ENCODE data around the gene GALC.

Gene GALC

DNA sequence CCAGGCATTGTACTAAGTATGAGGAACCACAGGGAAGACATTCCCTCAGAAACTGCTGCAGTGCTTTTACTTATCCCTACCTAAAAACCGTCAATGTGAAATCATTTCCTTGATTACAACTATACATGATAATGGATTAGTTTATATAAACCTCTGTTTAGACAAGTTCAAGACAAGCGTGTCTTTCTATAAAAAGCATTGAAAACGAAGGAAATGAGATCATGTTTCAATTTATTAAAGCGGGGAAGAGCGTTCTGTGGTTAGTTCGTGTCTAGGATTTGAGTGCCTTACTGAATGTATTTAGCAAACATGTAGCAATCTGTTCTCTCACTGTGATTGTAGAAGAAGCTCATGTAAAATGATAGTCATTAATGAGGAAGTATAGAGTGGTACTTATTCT lies 37.5 kb downstream of the GALC start:
- no peak for DNase-seq (ENCODE audit: low read depth)

DNA sequence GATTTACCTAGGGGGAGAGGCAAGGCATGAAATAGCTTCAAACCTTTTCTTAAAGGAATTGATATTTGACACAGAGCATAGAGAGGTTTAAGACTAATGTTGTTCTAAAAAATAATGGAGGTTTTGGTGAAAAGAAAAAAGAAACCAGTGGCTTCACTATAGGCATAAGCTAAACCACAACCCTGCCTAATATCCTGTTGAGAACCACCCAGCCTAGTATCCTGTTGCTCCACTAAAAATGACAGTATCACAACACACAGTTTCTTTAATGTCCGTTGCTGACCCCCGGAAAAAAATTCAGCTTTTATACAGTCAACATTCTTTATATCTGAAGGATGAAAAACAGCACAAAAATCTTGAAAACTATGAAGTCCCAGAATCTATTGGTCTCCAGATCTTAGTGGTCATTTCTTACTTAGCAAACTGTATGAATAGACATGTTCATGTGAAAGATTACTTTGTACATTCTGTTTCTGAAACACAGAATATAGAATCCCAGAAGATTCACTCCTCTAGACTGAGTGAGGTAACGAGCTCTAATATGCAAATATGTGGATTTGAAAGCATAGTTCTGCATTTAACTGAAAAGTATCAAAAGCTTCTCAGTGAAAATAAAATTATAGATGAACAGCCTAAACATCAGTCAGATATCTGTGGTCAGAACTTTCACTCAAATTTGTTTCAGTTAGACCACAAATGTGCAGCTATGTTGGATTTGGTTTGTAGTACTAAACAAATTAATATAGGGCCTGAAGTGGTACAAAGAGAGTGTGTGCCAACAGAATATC lies 40.5 kb downstream of the GALC start:
- no peak for DNase-seq (ENCODE audit: low read depth)

DNA sequence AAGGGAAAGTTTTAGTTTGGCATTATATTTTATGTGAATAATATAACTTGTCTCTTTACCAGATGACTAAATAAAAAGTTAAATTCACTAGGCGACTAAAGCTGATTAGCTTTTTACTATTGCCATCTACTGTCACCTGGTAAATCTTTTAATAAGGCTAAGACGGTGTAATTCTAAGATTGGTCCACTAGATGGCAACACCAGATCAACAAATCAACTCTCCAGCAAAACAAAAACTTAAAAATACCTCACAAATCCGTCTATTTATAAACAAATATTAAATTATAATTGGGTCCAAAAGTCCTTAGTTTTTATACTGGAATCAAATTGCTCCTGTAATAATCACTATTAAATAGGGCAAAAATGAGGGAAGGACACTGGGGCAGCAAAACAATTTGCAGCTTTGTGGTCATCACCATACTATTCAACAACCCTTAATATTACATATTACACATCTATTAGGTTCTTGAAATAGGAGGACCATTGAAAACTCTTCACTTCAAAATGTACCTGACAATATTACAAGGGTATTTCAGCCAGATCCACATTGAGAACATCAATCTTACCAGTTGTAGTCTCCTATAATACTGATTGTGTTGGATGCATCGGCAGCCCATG lies 47.9 kb downstream of the GALC start:
- no peak for DNase-seq (ENCODE audit: low read depth)

DNA sequence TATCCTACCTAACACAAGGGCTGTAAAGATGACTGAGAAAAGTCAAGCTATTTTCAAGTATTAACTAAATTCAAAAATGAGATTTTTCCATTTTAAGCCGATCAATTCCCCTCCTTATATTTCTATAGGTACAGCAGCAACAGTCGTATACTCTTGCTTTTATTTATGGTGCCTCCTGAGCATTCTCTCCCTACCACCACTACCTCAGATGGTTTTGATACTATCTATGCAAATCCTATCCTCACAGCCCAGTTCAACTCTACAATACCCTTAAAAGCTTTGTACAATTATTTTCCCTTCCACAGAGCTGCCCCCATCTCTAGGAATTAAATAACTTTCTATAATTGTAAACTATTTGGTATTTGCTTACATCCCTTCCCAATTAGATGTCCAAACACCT lies 52.1 kb downstream of the GALC start:
- no peak for DNase-seq (ENCODE audit: low read depth)

DNA sequence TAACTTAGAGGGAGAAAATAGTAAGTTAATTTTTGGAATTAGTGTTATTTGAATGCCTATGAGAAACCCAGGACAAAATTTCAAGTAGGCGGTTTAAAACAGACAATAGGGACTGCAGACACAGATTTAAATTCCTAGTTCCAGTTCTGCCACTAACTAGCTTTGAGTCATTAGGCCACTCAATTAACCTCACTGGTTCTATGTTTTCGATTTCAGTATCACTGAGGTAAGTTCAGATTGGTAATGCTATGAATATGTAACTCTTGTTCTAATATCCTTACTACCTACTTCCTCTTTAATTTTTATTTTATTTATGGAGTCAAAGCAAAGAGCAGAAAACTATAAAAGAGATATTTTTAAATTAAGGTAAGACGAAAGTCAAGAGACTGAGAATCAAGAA lies 52.6 kb downstream of the GALC start:
- no peak for DNase-seq (ENCODE audit: low read depth)

DNA sequence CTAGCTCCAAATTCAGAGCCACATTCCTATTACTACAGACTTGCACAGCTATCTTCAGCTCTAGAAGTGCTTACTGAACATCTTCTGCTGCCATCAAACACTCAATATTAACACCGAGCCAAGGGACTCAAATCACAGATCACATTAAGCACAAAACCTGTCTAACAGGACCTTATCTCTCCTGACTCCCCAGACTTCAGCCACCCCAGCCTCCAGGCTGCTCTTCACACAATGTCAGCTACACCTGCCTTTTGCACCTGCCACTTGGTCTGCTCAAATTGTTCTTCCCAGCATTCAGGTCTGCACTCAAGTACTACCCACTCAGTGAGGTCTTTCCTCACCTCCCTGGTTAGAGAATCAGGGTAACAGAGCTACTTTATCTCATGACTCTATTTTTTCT lies 57.1 kb downstream of the GALC start:
- no peak for DNase-seq (ENCODE audit: low read depth)

DNA sequence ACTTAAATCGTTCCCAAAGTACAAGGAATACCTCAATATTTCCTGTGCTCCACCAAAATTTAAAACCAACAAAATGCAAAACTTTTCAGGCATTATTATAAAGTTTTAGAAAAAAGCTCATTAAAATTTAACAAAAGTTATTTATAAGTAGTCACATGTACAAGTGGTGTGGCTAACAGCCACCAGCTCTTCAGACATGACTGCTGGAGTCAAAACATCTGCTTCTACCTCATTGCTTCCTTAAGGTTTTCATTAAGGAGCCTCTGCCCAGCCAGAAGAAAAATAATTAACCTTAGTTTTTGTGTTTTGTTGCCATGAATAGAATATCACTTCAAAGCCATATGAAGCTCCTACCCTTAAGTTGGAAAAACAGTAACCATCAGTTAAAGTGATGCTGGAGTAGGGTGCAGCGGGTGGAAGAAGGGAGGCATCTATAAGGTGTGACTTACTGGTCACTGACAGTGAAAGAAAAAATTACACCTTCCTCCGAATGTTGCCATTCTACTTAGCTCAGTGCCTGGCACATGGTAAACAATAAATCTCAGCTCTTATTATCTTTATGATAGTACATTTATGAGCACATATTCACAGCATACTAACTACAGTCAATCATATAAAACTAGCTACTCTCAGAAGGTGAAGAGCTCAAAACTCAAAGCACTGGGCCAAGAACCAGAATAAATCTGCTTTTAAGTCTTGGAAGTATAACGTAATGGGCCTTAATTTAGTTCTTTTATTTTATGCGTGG lies 57.7 kb downstream of the GALC start:
- no peak for DNase-seq (ENCODE audit: low read depth)

DNA sequence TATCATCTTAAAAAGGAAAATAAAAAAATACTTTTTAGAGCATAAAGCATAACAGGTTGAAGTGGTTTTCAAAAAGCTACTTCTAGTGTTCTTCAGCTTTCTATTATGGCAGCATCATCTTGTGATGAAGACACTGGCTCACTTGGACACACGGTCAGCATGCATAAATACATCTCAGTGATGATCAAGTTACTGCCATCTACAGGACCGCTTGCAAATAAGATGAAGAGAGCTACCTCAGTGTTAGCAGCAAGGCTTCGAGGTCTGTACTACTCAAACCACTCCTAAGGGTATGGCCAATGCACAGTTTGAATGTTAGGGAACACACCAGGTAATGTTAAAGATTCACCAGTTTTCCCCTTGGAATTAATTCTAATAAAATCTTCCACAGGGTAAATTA lies 58.8 kb downstream of the GALC start:
- no peak for DNase-seq (ENCODE audit: low read depth)

DNA sequence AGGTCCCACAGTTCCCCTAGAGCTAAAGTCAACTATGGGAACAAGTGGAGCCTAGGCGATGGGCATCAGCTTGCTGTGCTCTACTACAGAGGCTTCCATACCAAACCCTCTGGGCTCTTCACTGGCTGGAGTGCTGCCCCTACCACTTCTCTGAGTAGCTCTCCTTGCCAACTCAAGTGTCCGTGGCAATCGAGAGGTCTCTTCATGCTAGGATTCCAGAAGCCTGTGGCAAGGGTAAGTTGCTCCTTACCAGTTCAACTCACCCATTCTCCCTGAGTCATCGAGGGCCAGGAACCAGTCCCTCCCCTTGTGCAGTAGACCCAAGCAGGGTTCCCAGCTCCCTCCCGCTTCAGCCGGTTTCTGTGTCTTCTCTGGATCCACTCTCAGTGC lies 76.1 kb downstream of the GALC start:
- DNase-seq (ENCODE audit: low read depth) = no peak

DNA sequence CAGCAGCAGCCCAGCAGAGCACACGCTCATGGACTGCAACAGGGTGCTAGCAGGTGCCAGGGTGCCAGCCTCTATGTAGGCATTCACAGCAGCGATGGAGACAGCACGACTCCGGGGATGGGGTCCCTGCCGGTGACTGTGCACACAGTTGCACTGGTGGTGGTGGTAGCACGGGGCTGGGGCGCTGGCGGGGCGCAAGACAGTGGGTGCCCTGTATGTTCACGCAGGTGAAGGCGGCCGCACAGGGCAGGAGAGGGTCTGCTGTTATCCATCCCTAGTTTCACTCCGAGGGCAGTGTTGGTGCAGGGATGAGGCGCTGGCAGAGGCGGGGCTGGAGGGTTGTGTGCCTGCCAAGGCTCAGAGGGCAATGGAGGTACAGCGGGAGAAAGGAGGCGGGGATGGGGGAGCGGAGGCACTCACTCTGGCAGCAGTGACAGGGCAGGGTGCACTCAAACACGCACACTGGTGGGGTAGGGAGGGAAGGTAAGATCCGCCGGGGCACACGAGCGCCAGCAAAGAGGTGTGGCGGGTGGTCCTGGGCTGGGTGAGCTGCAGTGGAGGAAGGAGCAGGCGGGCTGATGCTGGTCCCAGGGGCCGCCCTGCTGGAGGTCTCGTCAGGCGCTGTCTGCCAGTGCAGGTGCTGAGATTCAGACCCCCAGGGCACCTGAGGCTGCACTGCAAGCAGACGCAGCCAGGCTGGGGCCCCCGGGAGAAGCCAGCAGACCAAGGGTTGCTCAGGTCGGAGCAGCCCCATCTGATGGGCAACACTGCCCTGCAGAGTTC lies 76.7 kb downstream of the GALC start:
- DNase-seq (ENCODE audit: low read depth) = no peak

DNA sequence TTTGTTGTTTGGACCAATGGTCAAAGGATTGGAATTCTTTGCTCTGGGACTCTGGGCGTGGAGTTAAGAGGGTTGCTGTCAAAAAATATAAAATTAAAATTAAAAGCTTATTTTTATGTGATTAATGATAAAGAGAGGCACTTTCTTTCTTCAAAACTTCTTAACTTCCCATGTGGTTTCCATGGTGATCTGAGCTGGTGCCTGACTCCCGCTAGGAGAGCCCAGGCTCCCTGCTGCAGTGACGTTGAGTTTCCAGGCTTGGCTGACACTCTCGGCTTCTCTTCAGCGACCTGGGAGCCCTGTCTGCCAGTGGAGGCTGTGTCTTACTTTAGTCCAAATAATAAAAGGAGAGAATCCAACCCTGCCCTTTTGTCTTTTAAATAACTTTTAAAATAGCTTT lies 84.4 kb downstream of the GALC start:
- no peak for DNase-seq (ENCODE audit: low read depth)

DNA sequence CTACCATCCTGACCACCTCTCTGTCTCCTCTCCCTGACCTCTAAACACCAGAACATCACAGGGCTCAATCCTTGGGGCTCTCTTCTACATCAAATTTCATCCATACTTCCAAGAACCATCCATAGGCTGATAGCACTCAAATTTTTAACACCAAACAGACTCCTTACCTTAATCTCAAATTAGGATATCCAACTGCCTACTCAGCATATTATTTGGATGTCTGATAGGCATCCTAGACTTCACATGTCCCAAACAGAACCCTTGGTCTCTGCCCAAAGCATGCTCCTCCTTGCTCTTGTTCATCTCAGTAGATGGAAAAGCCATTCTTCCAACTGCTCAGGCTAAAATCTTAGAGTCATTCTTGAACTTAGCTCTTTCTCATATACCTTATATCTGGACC lies 91.3 kb downstream of the GALC start:
- DNase-seq (ENCODE audit: low read depth) = no peak

DNA sequence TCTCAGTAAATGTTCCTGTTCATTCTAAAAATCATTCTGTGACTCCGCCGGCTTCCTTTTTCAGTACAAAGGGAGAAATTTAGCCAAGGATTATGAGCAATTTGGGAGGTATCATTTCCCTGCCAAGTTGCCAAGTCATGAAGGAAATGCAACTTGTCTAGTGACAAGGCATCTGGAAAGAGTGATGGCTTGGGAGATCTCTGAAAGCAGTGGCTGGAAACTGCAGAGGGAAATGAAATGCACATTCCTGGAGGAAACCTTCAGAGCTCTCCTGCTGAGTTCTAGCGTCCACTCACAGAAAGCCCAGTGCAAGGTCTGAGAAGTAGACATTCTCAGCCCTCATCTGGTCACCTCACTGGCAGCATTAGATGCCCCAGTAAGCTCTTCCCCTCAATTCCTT lies 91.7 kb downstream of the GALC start:
- no peak for DNase-seq (ENCODE audit: low read depth)

DNA sequence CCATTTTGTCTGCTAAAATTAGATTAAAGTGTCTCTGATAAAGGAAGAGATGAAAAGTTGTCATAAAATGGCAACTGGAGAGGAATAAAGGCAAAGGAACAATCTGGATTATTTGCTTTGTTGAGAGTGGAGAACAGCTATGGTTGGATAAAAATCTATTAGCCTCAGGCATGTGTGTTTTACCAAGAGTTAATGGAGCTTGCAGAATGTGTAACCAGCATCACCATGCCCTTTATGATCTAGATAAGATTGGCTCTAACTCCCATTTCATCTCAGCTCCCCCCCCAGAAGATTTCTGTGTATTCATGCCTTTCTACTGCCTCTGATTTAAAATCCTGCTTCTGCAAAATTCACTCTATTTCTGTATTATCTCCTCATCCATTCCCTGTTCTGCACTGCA lies 93.8 kb downstream of the GALC start:
- no peak for DNase-seq (ENCODE audit: low read depth)

DNA sequence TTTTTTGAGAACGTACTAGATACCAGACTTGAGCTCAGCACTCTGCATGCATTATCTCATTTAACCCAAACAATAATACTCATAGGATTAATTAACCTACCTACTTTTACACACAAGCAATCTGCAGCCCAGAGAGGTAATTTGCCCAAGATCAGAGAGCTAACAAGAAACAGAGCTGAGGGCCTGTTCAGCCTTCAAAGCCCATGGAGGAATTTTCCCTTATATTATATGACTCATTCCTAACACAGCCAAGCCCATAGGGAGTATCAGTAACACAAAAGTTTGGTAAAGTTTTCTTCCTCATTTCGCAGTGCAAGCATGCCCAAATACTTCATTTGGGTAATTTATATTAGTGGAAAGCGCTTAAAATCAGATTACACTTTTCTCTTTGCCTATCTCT lies 94.7 kb downstream of the GALC start:
- DNase-seq (ENCODE audit: low read depth) = no peak

DNA sequence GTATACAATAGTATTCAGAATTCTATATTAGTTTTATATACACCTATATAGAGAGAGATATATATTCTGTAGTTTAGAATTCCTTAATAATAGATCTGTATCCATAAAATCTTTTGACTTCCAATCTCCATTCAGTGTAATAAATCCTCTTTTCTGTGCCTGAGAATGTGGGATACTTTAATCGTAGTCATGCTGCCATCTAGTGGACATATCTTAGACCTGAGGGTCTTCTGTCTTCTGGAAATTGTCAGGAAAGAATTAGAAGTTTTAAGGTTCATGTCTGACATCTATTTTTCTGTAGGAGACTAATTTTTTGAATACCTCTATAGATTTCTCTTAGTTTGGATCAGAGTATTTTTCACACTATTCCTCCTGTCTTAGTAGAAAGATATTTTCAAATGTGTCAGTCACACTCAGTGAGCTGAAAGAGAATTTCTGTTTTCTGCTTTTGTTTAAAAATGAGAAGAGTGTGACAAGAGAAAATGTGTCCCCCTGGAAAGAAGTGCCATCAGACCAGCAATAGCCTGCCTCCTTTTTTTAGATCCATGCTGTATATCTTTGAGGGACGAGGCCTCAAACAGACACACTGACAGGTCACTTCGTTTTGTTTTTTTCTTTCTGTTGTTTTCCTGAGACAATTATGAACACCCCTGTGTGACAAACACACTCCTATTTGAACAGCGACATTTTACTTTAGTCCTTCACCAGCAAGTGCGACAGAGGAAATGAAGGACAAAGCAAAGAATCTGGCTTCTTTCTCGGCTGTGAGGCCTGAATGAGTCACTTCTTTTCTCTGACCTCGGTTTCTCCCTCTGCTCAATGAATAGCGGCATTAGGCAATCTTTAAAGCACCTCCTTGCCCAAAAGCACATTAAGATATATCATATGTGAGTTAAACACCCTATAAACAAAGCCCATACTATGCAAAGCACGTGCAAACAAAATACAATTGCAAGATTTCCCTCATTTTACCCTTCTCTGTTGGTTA lies 96.3 kb downstream of the GALC start:
- no peak for DNase-seq (ENCODE audit: low read depth)

DNA sequence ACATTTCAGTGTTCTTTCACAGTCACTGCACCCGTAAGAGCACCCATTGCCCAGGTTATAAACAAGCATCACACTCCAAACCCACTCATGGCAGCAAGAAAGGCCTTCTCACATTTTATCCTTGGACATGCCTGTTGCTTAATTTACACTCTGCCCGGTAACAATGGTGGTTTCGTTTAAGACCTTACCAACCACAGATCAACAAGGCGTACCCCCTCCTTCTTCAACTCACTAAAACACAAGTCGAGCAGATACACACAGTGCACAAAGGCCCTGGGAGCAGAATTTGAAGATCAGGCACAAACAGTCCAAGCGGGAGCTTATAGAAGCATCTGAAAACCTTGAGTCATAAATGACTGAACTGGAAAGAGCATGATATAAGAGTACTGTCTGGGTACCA lies 98.1 kb downstream of the GALC start:
- DNase-seq (ENCODE audit: low read depth) = no peak

DNA sequence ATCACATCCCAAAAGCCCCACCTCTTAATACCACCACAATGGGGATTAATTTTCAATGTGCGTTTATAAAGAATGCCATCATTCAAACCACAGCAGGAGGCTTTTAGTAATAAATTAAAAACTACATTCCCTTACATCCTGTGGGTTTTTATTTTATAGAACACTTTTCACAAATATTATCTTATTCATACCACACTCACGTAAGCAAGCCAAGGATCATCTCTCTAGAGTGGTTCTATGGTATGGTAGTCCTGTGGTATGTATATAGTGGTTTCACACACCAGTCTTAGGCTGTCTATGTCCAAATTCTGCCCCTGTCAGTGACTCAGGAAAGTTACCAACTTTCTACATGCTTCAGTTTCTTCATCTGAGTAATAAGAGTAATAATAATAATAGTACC lies 100.2 kb downstream of the GALC start:
- no peak for DNase-seq (ENCODE audit: low read depth)

DNA sequence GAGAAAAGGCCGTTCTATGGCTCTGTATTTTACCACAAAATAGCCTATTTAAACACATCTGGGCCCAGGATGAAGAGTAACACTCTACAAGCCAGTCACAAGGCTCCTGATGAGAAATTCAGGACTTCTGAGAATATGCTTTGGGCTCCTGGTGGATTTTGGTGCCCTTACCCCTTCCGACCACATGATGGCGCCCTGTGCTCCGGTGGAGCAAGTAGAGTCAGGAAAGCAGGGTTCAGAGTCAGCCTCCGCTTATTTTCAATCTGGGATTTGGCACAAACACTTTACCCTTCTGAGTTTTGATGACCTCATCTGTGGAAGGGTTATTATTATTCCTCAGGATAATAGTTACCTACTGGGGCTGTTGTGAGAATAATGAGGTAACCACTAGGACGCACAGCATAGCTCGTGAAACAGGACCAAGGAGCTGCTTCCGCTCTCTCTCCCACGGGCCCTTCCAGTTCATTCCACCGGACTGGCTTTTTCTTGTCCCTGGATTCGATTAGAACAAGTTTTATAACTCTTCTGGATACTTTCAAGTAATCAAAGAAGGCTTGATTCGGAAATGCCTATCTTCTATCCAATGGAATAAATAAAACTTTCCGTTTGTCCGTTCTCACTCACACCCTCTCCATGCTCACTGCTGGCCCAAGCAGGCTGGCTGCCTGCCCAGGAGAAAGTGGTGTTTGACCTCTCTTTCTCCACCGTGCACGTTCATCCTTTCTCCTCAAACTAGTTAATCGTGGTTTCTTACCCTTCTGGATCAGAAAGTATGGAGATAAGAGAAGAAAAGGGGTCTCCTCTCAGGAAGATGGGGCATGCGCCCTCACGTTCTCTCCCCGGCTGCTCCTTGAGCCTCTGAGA lies 104.6 kb downstream of the GALC start:
- DNase-seq (ENCODE audit: low read depth) = no peak

DNA sequence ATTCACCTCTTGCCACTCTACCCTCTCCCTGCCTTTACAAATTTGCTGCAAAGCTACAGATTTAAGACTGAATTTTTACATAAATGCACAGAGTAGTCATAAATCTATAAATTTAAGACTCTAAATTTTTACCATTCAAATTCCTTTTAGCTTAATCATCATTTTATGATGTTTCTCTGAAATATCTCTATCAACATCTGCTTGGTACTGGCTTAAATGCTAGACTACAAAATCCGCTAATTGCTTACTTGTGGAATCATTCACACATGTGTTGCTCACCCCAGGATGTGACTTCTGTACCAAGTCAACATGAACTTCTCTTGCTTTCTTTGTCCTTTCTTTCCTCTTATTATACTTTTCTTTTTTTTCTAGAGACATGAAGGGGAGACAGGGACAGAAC lies 109.2 kb downstream of the GALC start:
- DNase-seq (ENCODE audit: low read depth) = no peak
